Fibroblast of lung (primary cell): Measurements from ENCODE around the gene COL26A1. TPM values are rescaled to one million over a fixed set of nuclear protein-coding genes. Genes with fewer than 3 reads are reported as not detected.

ENCODE experiments used
- DNase-seq, 2 donors: peaks; one replicate each; pipeline versions ENCODE4 v3.0.0 to v3.0.0-alpha.2; 2010; ENCODE audit warnings: low read depth in 2 of 2
- H2AFZ ChIP-seq: 2 replicates; pipeline ENCODE4 v1.5.1; 2012; ENCODE audit warnings: low read length, control low read depth, inconsistent platforms
- H3K27ac ChIP-seq: 2 replicates; pipeline ENCODE4 v1.5.1; 2011; ENCODE audit warnings: low read length, control low read depth; ENCODE audit not compliant: insufficient read depth
- H3K27me3 ChIP-seq: 2 replicates; pipeline ENCODE4 v1.5.1; 2011; ENCODE audit warnings: mild to moderate bottlenecking, low read length; ENCODE audit not compliant: control insufficient read depth, insufficient read depth
- H3K36me3 ChIP-seq: 2 replicates; pipeline ENCODE4 v1.5.1; 2011; ENCODE audit warnings: low read length; ENCODE audit not compliant: control insufficient read depth, insufficient read depth
- H3K4me1 ChIP-seq: 2 replicates; pipeline ENCODE4 v1.5.1; 2011; ENCODE audit warnings: low read length; ENCODE audit not compliant: control insufficient read depth, insufficient read depth; ENCODE audit errors: extremely low read depth
- H3K4me2 ChIP-seq: 2 replicates; pipeline ENCODE4 v1.5.1; 2011; ENCODE audit warnings: low read length, control low read depth; ENCODE audit not compliant: insufficient read depth; ENCODE audit errors: extremely low read depth
- H3K4me3 ChIP-seq, 4 experiments: fragments of 200-600 bp in 1 of 4; sonication (generic) in 1 of 4; replicated peaks in 1 of 4; 2 replicates each; pipeline ENCODE4 v1.5.1; 2011 to 2016; ENCODE audit warnings: low read length in 4 of 4, low read depth in 3 of 4, mild to moderate bottlenecking in 3 of 4, control low read depth in 2 of 4, inconsistent platforms in 1 of 4, mixed read lengths in 1 of 4; ENCODE audit not compliant: insufficient read depth in 1 of 4; ENCODE audit errors: control extremely low read depth in 1 of 4
- H3K79me2 ChIP-seq: 2 replicates; pipeline ENCODE4 v1.5.1; 2012; ENCODE audit warnings: mild to moderate bottlenecking, low read length, inconsistent platforms; ENCODE audit not compliant: control insufficient read depth, insufficient read depth
- H3K9ac ChIP-seq: 2 replicates; pipeline ENCODE4 v1.5.1; 2011; ENCODE audit warnings: mild to moderate bottlenecking, low read length, control low read depth; ENCODE audit not compliant: insufficient read depth
- H3K9me3 ChIP-seq: 2 replicates; pipeline ENCODE4 v1.5.1; 2012; ENCODE audit warnings: low read depth, low read length; ENCODE audit not compliant: control insufficient read depth, insufficient read depth
- H4K20me1 ChIP-seq: 2 replicates; pipeline ENCODE4 v1.5.1; 2011; ENCODE audit warnings: low read length; ENCODE audit not compliant: control insufficient read depth, insufficient read depth; ENCODE audit errors: extremely low read depth
- CTCF ChIP-seq, 2 donors: IDR thresholded peaks in 1 of 2; conservative IDR thresholded peaks in 1 of 2; 1 replicate in 1 of 2; 2 replicates in 1 of 2; pipeline ENCODE4 v1.5.1; 2011 to 2012; ENCODE audit warnings: low read length in 2 of 2, control low read depth in 1 of 2, inconsistent platforms in 1 of 2, low read depth in 1 of 2, mild to moderate bottlenecking in 1 of 2
- EZH2 ChIP-seq: IDR thresholded peaks from 2 replicates; pipeline ENCODE4 v1.5.1; 2012; ENCODE audit warnings: low read length, control low read depth, mild to moderate bottlenecking; ENCODE audit errors: missing control alignments
- polyA plus RNA-seq, 2 donors: library from polyadenylated mRNA; depleted of rRNA in 1 of 2; stranded (reverse) in 1 of 2; unstranded in 1 of 2; fragments of >200 nt; gene quantifications; 2 replicates each; pipeline ENCODE4 v1.2.1, GENCODE V29; 2011 to 2012; ENCODE audit warnings: missing spikeins in 1 of 2
- total RNA-seq: library from RNA; depleted of rRNA; stranded (reverse); fragments of >200 nt; gene quantifications from 2 replicates; pipeline ENCODE4 v1.2.1, GENCODE V29; 2014

The COL26A1 gene
- total and polyA plus RNA-seq, 2 donors (not counting 1 experiment from before 2014, with no cell fraction given) = 0.06 TPM; not detected in 1

GRCh38 chr7:101547916-101548661 is 185.4 kb downstream of the COL26A1 start:
- H3K4me2 ChIP-seq = no peak overlapping the region
- no peaks in the 10 kb centered on the region for H3K4me1 ChIP-seq
- H2AFZ ChIP-seq = no peak overlapping the region
- no peak for TF ChIP-seq CTCF (conservative IDR thresholded peaks at IDR 0.05 in 1 of 2, IDR thresholded peaks at IDR 0.05 in 1 of 2; ENCODE audit: low read depth in 1 of 2, low read length in 2 of 2)
- no peak for TF ChIP-seq EZH2
- H3K9me3 ChIP-seq = no peaks in the 10 kb centered on the region
- DNase-seq = no peak
- no peak overlapping the region for H3K27ac ChIP-seq
- H4K20me1 ChIP-seq = no peaks in the 10 kb centered on the region
- no peak overlapping the region for H3K4me3 ChIP-seq
- no peak overlapping the region for H3K9ac ChIP-seq
- H3K36me3 ChIP-seq = no peaks in the 10 kb centered on the region
- H3K27me3 ChIP-seq = no peaks in the 10 kb centered on the region
- no peaks in the 10 kb centered on the region for H3K79me2 ChIP-seq

GRCh38 chr7:101549734-101550133 is 187.1 kb downstream of the COL26A1 start:
- TF ChIP-seq CTCF (conservative IDR thresholded peaks at IDR 0.05 in 1 of 2, IDR thresholded peaks at IDR 0.05 in 1 of 2; ENCODE audit: low read depth in 1 of 2, low read length in 2 of 2) (no peak), EZH2 (no peak)
- H3K27me3 ChIP-seq = no peaks in the 10 kb centered on the region
- no peak overlapping the region for H3K4me2 ChIP-seq
- H3K9ac ChIP-seq = no peak overlapping the region
- H2AFZ ChIP-seq = no peak overlapping the region
- H3K9me3 ChIP-seq = no peaks in the 10 kb centered on the region
- no peaks in the 10 kb centered on the region for H3K4me1 ChIP-seq
- no peak overlapping the region for H3K27ac ChIP-seq
- no peak for DNase-seq
- H3K79me2 ChIP-seq = no peaks in the 10 kb centered on the region
- no peak overlapping the region for H3K4me3 ChIP-seq
- H3K36me3 ChIP-seq = no peaks in the 10 kb centered on the region
- no peaks in the 10 kb centered on the region for H4K20me1 ChIP-seq

- Histone ChIP-seq H3K27ac (no peak overlapping the region), H3K4me2 (no peak overlapping the region), H3K27me3 (no peaks in the 10 kb centered on the region), H3K79me2 (no peaks in the 10 kb centered on the region), H3K4me3 (no peak overlapping the region), H3K36me3 (no peaks in the 10 kb centered on the region), H2AFZ (no peak overlapping the region), H3K4me1 (no peaks in the 10 kb centered on the region), H4K20me1 (no peaks in the 10 kb centered on the region), H3K9ac (no peak overlapping the region), H3K9me3 (no peaks in the 10 kb centered on the region)
- TF ChIP-seq EZH2 (no peak), CTCF (conservative IDR thresholded peaks at IDR 0.05 in 1 of 2, IDR thresholded peaks at IDR 0.05 in 1 of 2; ENCODE audit: low read depth in 1 of 2, low read length in 2 of 2) (no peak)
- DNase-seq = peak in 1 of 2 donors; percentile 5
Measured at GRCh38 chr7:101550641-101551541, 188.2 kb downstream of the COL26A1 start.
